Left colon (tissue), 2 donors: ENCODE results near the gene ZFAND4. TPM values are rescaled to one million over a fixed set of nuclear protein-coding genes. Genes with fewer than 3 reads are reported as not detected.
"Not testable (repeated sequence)": the region's sequence is repeated elsewhere in the genome, so short reads cannot be mapped to it uniquely, and the experiment has no call there.

Experiments
- ATAC-seq: fragments of 200-7000 bp; cut with Tn5 transposase; one replicate; pipeline ENCODE4 v1.9.1; 2020; ENCODE audit warnings: mild to moderate bottlenecking, moderate library complexity
- DNase-seq, 2 donors: peaks; one replicate each; pipeline ENCODE4 v3.0.0-alpha.2; 2020
- intact Hi-C, 2 donors: fragments of 100-400 bp; cut with DNase I in 1 of 2; cut with micrococcal nuclease in 1 of 2; formaldehyde crosslinking; loops; one replicate each; pipeline versions ENCODE4 v1.11.2 to v1.14.0; 2022; cut with DNase I, micrococcal nuclease
- total RNA-seq, 2 donors: library from RNA; stranded (reverse); fragmentation: NEBNext Ultra II Directional; extraction: Animal tissue kit (Norgen Biotek cat#: 25700); gene quantifications; one replicate each; pipeline ENCODE4 v1.2.1, GENCODE V29; 2021
- donor health status: DM: no; HTN: no; CAD: no.
- donor health status: DM: yes; HTN: yes; CAD: no.

ZFAND4 gene
- total RNA-seq, 2 donors from 2014 or later, result 13.9 to 19.0 TPM

DNA sequence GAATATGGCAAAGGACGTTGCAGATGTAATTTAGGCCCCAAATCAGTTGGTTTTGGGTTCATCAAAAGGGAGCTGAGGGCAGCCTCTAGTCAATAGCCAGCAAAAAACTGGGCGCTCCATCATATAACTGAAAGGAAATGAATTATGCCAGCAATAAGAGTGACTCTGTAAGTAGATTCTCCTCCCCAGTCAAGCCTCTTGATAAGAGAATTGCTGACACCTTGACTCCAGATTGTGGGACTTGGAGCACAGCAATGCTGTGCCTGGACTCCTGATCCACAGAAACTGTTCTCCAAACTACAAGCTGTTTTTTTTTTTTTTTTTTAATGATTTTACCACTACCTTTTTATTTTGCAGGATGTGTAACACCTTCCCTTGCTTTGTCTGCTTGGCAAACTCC, 25.5 kb downstream of the ZFAND4 start:
- intact Hi-C loops, result no loop called here
- ATAC-seq (no peak), DNase-seq (no peak)

DNA sequence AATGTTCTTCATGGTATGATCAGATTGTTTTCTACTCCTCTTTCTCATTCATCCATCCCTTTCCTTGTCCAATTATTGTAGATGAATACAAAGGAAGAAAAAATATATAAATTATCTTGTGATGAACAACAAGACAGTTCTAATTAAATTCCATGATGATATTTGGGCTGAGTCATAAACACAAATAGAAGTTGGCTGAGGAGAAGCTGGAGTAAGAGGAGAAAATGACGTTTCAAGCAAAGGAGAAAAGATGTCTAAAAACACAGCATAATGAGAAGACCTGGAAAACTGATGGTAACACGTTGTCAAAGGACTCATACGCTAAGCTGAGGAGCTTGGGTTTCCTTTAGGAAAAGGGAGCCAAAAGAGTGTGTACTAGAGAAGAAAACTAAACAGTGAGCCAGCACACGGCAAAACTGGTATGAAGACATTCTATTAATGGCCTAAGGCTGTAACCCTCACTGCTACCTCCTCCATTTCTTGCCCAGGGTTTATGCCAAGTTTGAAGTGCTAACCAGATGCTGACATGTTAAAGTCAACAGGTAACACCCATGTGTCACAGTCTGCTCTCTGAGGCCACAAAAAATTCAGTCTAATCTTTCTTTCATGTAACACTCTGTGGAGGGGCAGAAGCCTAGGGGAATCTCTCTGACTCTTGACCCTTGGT, 26.1 kb downstream of the ZFAND4 start:
- DNase-seq (no peak), ATAC-seq (no peak)
- intact Hi-C loops, result no loop called here

DNA sequence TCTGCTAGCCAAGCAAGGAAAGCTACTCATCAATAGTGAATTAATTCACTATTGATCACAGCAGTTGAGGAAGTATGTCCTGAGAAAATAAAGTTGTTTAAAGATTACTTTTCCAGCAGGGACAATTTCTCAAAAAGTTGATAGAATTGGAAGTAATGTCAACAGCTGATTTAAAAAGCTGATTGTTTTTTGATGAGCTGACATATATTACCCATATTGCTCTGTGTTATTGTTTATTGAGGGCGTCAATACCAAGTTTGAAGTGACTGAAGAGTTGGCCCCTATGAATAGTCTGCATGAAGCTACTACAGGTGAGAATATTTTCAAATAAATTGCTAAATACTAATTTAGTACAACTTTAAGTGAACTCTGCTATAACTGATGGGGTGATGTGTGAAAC, 28.0 kb downstream of the ZFAND4 start:
- intact Hi-C loops, result no loop called here
- DNase-seq (no peak), ATAC-seq (no peak)

DNA sequence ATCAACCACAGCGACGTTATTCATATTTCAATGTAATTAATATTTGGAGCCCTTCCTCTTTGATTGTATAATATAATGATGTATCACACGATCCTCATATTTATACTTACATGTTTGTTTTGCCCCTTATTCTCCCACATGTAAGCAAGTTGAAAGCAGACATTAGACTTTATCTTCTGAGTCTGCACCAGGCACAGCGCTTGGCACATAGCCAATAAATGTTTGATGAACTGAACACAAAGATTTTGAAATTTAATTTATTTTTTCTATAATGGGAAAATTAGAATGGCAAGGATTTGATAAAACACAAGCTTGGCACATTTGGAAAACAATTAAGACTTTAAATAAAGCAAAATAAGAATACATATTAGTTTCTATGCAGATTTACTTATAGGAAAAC, 31.6 kb downstream of the ZFAND4 start:
- no peak for ATAC-seq
- intact Hi-C loops, result no loop called here
- no peak for DNase-seq

DNA sequence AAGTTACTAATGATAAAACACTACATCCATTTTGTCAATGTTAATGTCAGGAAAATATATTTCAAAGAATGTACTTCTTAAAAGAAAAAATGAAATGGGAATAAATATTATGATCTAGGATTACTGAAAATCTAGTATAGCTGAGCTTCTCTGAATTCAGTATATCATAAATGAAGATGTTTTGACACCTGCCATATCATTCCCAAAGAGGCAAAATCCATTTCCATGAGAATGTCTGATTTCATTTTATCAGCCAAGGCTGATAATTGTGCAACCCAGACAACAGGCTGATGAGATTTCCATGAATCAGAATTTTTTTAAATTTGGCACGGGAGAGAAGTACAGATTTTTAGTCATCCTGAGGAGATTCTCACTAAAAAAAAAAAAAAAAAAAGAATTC, 32.5 kb downstream of the ZFAND4 start:
- ATAC-seq (no peak), DNase-seq (no peak)
- intact Hi-C loops, result no loop called here

DNA sequence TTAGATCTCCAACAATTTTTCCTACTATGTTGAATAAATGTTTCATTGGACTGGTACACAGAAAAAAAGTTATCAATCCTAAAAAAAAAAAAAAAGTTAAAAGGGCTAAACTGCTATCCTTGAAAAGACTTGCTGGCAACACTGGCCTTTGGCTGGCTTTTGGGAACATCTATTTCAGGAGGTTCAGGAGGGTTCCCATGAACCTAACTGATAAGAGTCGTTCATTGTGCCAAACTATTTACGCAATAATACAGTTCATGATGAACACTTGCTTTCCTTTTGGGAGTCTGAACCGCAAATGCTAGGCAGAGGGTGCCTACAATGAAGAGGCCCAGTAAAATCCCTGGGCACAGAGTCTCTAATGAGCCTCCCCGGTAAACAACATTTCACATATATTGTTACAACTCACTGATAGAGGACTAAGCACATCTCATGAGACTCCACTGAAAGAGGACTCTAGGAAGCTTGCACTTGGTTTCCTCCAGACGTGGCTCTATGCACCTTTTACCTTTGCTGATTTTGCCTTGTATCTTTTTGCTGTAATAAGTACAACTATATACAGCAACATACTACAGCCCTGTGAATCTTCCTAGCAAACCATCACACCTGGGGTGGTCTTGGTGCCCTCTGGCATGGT, 45.0 kb downstream of the ZFAND4 start:
- ATAC-seq (no peak), DNase-seq (no peak)
- intact Hi-C loops, result no loop called here

DNA sequence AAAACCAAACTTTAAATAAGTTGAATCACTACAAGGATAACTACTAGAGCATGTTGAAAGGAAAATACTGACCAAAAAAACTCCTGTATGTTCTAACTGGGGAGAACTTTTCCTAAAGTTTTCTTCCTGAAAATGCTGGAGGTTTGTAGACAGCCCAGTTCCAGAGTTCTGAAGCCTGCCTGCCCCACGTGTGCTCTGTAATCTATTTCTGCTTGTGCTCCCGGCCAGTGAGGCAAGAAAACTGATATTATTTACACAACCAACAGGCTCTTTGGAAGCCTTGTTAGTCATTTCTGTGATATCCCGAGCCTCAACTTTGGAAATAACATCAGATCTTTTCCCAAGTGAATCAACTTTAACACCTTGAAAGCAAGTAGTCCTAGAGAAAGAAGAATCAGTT, 46.7 kb downstream of the ZFAND4 start:
- ATAC-seq (no peak), DNase-seq (no peak)
- intact Hi-C loops, result no loop called here

DNA sequence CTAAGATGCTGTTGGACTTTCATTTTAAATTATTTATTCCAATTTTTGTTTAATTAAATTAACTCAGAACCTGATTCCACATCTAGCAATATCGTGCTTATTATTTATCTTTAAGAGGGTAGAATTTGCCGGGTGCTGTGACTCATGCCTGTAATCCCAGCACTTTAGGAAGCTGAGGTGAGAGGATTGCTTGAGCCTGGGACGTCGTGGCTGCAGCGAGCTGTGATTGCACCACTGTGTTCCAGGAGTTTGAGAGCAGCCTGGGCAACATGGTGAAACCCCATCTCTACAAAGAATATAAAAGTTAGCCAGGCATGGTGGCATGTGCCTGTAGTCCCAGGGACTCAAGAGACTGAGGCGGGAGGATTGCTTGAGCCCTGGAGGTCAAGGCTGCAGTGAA, 47.8 kb downstream of the ZFAND4 start:
- no peak for ATAC-seq
- DNase-seq, result no peak
- intact Hi-C loops, result no loop called here

DNA sequence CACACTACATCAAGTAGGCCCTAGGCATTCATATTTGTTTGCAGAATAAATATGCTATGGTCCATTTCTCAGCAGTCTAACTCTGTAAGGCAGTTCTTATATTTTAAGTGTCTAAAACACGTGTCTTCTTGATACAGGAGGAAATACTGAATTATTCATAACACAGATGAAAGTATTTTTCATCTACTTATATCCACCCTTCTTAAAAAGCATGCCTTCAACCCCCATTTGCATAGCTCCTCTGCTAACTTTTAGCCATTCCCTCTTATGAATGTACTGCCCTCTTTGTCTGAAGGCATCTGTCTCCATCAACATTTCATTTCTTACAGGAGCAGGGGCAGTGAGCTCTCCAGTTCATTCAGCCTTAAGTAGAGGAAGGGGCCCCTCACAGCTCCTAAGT, 57.7 kb downstream of the ZFAND4 start:
- no peak for DNase-seq
- no peak for ATAC-seq
- intact Hi-C loops, result no loop called here

DNA sequence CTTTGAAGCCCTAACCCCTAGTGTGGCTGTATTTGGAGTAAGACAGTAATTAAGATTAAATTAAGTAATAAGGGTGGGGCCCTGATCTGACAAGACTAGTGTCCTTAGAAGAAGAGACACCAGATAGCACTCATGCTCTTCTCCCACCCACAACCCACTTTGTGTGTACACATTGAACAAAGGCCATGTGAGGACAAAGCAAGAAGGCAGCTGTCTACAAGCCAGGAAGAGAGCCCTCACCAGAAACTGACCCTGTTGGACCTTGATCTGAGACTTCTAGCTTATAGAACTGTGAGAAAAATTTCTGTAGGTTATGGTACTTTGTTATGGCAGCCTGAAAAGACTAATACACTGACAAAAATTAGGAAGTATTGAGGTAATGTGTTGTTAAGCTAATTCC, 59.8 kb downstream of the ZFAND4 start:
- intact Hi-C loops, result no loop called here
- no peak for ATAC-seq
- DNase-seq, result no peak

DNA sequence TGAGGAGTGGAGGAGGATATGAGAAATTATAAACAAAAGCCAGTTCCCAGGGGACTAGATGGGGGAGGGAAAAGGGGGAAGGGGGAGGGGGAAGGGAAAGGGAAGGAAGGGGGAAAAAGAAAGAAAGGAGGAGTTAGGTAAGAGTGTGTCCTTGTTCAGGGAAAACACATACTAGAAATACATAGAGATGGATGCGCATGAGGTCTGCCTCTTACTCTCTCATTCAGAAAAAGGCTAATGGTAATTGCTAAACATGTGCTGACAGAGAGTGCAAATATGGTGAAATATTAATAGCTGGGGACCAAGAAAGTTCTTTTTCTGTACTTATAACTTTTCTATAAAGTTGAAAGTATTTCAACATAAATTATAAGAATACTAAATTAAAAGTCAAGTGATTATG, 64.5 kb downstream of the ZFAND4 start:
- ATAC-seq (no peak), DNase-seq (no peak)
- intact Hi-C loops, result no loop called here

DNA sequence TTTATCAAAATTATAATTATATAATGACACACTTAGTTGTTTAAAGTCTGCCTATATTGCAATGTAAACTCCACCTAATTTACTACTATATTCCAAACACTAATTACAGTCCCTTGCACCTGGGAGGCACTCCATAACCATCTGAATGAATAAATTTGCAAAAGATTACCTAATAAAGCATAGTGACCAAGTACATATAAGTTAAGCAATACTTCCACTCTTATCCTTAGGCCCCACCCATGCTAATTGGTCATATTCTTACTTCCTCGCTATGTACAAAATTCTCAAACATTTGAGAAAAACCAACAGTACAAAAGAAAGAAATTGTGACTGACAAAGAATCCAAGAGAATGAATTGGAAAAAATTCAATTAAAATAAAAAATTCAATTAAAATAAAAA, 65.3 kb downstream of the ZFAND4 start:
- no peak for DNase-seq
- intact Hi-C loops, result no loop called here
- no peak for ATAC-seq

DNA sequence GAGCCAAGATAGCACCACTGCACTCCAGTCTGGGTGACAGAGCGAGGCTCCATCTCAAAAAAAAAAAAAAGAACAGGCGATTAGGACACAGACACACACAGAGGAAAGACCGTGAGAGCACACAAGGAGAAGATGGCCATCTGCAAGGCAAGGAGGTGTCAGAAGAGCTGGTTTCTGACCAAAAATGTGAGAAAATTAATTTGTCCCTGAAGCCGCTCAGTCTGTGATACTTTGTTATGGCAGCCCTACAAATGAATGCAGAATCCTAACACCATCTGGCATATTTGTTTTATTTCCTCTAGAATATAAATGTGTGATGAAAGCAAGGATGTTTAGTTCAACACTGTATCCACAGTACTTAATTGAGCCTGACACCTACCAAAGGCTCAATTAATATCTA, 69.7 kb downstream of the ZFAND4 start:
- DNase-seq, result no peak
- intact Hi-C loops, result no loop called here

DNA sequence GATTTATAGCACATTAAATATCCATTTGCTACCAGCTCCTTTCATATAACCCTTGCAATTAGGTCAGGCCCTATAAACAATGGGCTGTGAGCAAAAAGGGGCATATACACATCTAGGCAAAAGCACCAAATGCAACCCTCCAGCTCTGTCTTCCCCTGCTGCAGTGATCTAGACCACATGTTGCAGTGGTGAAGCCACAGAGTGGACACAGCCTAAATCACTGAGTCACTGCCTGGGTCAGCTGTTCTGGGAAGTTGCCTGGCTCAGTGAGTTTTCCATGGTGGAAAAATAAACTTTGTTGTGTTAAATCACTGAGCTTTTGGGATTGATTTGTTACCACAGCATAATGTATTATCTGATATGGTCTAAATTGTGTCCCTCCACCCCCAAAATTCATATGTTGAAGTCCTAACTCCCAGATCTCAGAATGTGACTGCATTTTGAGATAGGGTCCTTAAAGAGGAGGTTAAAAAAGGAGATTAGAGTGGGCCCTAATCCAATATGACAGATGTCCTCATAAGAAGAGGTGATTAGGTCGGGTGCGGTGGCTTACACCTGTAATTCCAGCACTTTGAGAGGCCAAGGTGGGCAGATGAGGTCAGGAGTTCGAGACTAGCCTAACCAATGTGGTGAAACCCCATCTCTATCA, 70.4 kb downstream of the ZFAND4 start:
- no peak for ATAC-seq
- DNase-seq, result no peak
- intact Hi-C loops, result no loop called here

More for the DNA sequence above, 69.7 kb downstream of the ZFAND4 start:
- no peak for ATAC-seq

DNA sequence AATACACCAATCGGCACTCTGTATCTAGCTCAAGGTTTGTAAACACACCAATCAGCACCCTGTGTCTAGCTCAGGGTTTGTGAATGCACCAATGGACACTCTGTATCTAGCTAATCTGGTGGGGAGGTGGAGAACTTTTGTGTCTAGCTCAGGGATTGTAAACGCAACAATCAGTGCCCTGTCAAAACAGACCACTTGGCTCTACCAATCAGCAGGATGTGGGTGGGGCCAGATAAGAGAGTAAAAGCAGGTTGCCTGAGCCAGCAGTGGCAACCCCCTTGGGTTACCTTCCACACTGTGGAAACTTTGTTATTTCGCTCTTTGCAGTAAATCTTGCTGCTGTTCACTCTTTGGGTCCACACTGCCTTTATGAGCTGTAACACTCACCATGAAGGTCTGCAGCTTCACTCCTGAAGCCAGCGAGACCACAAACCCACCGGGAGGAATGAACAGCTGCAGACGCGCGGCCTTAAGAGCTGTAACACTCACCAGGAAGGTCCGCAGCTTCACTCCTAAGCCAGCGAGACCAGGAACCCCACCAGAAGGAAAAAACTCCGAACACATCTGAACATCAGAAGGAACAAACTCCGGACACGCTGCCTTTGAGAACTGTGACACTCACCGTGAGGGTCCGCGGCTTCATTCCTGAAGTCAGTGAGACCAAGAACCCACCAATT, 71.2 kb downstream of the ZFAND4 start:
- DNase-seq, ATAC-seq, intact Hi-C loops: not testable (repeated sequence)

DNA sequence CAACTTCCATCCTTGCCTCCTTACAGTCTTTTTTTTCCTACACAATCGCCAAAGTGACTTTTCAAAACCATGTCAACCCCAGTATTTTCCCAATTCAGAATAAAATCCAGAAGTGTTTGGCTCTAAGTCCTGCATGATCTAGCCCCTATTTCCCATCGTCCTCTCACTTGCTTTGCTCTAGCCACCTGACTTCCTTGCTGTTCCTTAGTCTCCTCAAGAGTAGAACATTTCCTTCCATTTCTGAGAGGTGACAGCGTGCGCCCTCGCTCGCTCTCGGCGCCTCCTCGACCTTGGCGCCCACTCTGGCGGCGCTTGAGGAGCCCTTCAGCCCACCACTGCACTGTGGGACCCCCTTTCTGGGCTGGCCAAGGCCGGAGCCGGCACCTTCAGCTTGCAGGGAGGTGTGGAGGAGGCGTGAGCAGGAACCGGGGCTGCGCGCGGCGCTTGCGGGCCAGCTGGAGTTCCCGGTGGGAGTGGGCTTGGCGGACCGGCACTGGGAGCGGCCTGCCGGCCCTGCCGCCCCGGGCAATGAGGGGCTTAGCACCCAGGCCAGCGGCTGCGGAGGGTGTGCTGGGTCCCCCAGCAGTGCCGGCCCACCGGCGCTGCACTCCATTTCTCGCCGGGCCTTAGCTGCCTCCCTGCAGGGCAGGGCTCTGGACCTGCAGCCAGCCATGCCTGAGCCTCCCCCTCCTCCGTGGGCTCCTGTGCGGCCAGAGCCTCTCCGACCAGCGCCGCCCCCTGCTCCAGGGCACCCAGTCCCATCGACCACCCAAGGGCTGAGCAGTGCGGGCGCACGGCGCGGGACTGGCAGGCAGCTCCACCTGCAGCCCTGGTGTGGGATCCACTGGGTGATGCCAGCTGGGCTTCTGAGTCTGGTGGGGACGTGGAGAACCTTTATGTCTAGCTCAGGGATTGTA, 72.0 kb downstream of the ZFAND4 start:
- not testable (repeated sequence) for ATAC-seq, DNase-seq

DNA sequence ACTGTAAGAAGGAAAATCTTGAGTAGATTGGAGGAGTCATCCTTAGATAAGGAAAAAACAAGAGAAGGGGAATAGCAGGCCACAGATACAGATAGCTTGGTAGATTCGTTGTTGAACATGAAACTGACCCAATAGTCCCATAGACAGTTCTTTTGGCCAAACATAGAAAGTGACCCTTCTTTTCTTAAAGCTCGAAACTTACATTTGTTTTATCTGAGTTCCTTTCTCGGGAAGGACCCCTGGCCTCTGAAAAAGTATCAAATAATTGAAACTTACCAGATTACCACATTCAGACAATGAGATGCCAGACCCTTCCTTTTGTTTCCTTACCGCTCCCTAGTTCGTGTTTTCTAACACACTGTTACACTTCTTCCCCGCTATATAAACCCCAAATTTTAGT, 72.9 kb downstream of the ZFAND4 start:
- intact Hi-C loops, result no loop called here
- DNase-seq (no peak), ATAC-seq (no peak)

More for the DNA sequence above, 72.0 kb downstream of the ZFAND4 start:
- intact Hi-C loops, result not testable (repeated sequence)

DNA sequence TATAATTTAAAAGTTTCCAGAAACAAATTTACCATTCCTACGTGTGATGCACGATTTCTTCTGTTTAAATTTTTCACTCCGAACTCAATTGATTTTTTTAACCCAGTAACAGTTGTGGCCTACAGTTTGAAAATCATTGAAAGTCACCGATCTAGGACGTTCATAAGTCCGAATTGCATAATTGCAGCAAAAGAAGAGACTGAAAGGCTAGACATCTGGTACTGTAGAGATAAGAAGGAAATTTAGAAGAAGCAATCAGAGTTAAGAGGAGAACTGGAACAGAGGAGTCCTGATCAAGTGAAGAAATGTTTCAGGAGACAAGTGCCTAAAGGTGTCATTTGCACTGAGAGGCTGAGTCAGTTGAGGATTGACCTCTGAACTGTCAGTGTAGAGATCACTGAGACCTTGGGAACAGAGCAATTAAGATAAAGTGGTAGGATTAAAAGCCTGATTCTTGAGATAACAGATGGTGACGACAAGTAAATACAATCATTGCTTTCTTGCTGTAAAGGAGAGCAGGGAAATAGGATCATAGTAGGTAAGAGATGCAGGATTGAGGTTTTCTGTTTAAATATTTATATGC, 73.5 kb downstream of the ZFAND4 start:
- DNase-seq, result no peak
- intact Hi-C loops, result no loop called here
- peak; percentile 48 for ATAC-seq

DNA sequence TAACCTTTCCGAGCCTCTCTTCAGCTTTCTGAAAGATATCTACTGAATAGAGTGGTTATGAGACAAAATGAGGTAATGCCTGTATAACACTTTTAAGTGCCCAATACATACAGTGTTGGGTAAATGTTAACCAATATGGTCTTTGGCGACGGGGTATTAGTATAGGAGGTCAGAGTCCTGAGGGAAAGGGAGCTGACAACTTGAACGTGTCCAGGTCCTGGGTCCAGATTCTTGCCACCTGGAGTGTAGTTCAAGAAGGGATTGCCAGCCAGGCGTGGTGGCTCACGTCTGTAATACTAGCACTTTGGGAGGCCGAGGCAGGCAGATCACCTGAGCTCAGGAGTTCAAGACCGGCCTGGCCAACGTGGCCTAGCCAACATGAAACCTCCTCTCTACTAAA, 76.0 kb downstream of the ZFAND4 start:
- ATAC-seq, result peak; percentile 35
- no peak for DNase-seq
- intact Hi-C loops, result no loop called here
